ENCODE results near the gene LRRC37B.
"Not testable (repeated sequence)": the region's sequence is repeated elsewhere in the genome, so short reads cannot be mapped to it uniquely, and the experiment has no call there.

The LRRC37B gene

GRCh38 chr17:32041306-32041875, 34.2 kb downstream of the LRRC37B start:
- not testable (repeated sequence) for DNase-seq (ENCODE audit: low read depth in 2 of 3, low spot score in 1 of 3)

- not testable (repeated sequence) for DNase-seq (ENCODE audit: low read depth in 2 of 3, low spot score in 1 of 3)
Observed at GRCh38 chr17:32042266-32042665, 35.1 kb downstream of the LRRC37B start.

GRCh38 chr17:32045611-32046010, 38.4 kb downstream of the LRRC37B start:
- not testable (repeated sequence) for DNase-seq (ENCODE audit: low read depth in 2 of 3, low spot score in 1 of 3)

- DNase-seq (ENCODE audit: low read depth in 2 of 3, low spot score in 1 of 3), result not testable (repeated sequence)
Observed at GRCh38 chr17:32047663-32048062, 40.5 kb downstream of the LRRC37B start.

GRCh38 chr17:32054985-32055384, 47.8 kb downstream of the LRRC37B start:
- DNase-seq (ENCODE audit: low read depth in 2 of 3, low spot score in 1 of 3), result not testable (repeated sequence)

- DNase-seq (ENCODE audit: low read depth in 2 of 3, low spot score in 1 of 3), result not testable (repeated sequence)
Observed at GRCh38 chr17:32055425-32055824, 48.2 kb downstream of the LRRC37B start.

- DNase-seq (ENCODE audit: low read depth in 2 of 3, low spot score in 1 of 3), result not testable (repeated sequence)
Observed at GRCh38 chr17:32056500-32056899, 49.3 kb downstream of the LRRC37B start.

- not testable (repeated sequence) for DNase-seq (ENCODE audit: low read depth in 2 of 3, low spot score in 1 of 3)
Observed at GRCh38 chr17:32057460-32058105, 50.4 kb downstream of the LRRC37B start.

GRCh38 chr17:32060695-32061094, 53.5 kb downstream of the LRRC37B start:
- DNase-seq (ENCODE audit: low read depth in 2 of 3, low spot score in 1 of 3), result not testable (repeated sequence)

- DNase-seq (ENCODE audit: low read depth in 2 of 3, low spot score in 1 of 3), result not testable (repeated sequence)
Observed at GRCh38 chr17:32061840-32062239, 54.7 kb downstream of the LRRC37B start.

- not testable (repeated sequence) for DNase-seq (ENCODE audit: low read depth in 2 of 3, low spot score in 1 of 3)
Observed at GRCh38 chr17:32064091-32064490, 56.9 kb downstream of the LRRC37B start.

GRCh38 chr17:32066123-32066680, 59.0 kb downstream of the LRRC37B start:
- DNase-seq (ENCODE audit: low read depth in 2 of 3, low spot score in 1 of 3), result not testable (repeated sequence)

- peak; percentile 30 to 57 (median 33) for DNase-seq (ENCODE audit: low read depth in 2 of 3, low spot score in 1 of 3)
Observed at GRCh38 chr17:32066863-32067642, 59.9 kb downstream of the LRRC37B start.

- not testable (repeated sequence) for DNase-seq (ENCODE audit: low read depth in 2 of 3, low spot score in 1 of 3)
Observed at GRCh38 chr17:32069067-32069466, 61.9 kb downstream of the LRRC37B start.

GRCh38 chr17:32071961-32072360, 64.8 kb downstream of the LRRC37B start:
- DNase-seq (ENCODE audit: low read depth in 2 of 3, low spot score in 1 of 3), result not testable (repeated sequence)

GRCh38 chr17:32073131-32073530, 65.9 kb downstream of the LRRC37B start:
- not testable (repeated sequence) for DNase-seq (ENCODE audit: low read depth in 2 of 3, low spot score in 1 of 3)

GRCh38 chr17:32079753-32080152, 72.6 kb downstream of the LRRC37B start:
- peak; percentile 51 to 59 (median 52) for DNase-seq (ENCODE audit: low read depth in 2 of 3, low spot score in 1 of 3)

GRCh38 chr17:32083550-32083979, 76.4 kb downstream of the LRRC37B start:
- DNase-seq (ENCODE audit: low read depth in 2 of 3, low spot score in 1 of 3), result not testable (repeated sequence)

GRCh38 chr17:32084003-32084941, 77.1 kb downstream of the LRRC37B start:
- DNase-seq (ENCODE audit: low read depth in 2 of 3, low spot score in 1 of 3), result not testable (repeated sequence)

Measured in stimulated activated CD4-positive, alpha-beta T cell treated with anti-CD3 and anti-CD28 coated beads, Interleukin-12 subunit alpha, Interleukin-12 subunit beta, amount 100 ng/mL, for 48 hours (primary cell).